HG03039 (cell line): ENCODE data around the gene HYDIN.
"Not testable (repeated sequence)": the region's sequence is repeated elsewhere in the genome, so short reads cannot be mapped to it uniquely, and the experiment has no call there.

Experiments used
- ATAC-seq: cut with Tn5 transposase; IDR thresholded peaks from one replicate; pipeline ENCODE4 v1.9.1; 2021; ENCODE audit warnings: mild to moderate bottlenecking, moderate library complexity; ENCODE audit not compliant: unreplicated experiment

Gene HYDIN

DNA sequence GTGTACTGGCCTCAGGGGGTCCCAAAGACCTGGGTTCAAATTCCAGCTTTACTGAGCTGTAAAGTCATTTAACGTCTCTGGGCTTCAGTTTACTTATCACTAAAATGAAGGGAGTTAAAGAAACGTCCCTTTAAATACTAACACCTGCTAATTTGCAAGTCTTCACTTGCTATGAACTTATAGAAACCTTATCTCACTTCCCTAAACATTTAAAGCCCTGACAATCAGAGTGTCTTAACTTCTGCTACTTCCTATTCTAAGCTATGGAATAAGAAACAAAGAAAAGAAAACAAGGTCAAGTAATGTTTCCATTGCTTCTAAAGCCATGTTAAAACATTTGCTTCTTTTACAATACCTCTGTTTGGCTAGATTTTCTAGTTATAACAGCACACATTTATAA lies 87.3 kb downstream of the HYDIN start:
- ATAC-seq = not testable (repeated sequence)

DNA sequence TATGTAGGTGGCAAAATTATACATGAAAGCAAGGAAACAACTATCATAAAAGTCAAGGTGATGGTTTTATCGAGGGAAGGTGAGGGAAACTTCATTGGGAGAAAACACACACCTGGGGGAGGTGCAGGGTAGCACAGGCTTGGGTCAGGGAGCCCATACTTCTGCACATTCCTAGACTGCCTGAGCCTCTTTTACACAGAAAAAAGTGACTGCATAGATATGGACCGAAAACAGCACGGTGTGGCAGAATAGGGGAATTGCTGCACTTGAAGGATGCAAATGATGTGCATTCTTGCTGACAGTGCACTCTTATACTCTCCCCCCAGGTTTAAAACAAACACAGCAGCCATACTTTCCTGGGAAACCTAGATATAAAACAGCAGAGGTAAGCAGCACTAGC lies 120.0 kb downstream of the HYDIN start:
- not testable (repeated sequence) for ATAC-seq

DNA sequence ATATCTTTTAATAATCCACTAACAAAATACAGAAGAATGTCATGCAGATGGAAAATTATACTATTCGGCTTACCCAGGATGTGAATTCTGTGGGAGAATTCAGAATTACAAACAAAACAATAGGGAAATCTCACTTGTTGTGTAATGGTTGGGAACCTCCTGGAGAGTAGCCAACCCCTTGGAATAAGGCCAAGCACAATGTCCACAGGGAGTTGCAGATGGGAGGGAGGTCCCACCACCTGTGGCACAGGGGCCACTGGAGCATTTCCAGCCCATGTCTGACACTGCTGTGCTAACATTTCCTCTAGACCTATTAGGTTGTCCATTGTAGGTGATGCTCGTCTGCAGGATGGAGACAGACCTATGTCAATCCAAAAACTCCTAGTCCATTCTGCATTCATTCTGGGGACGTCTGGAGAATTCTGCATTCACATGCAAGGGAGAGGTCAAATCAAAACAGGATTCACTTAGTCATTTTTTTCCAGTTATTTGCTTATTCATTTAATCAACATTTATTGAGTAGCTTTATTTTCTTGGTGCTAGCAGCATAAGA lies 120.8 kb downstream of the HYDIN start:
- ATAC-seq = not testable (repeated sequence)

DNA sequence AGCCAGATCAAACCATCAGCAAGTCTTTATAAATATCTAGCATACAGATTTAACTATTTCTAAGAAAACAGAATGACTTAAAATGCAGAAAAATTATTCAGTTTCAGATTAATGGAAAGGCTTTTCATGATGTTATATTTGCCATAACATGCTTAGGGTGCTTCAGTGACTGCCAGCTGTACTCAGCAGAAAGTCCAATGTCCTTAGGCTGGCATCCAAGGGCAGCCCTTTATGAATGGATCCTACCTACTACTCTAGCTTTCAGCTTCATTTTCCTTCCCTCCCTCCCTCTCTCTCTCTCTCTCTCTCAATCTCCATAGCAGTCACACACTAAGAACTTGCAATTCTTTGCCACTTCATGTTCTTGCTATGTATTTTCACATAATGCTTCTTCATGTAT lies 124.6 kb downstream of the HYDIN start:
- not testable (repeated sequence) for ATAC-seq

DNA sequence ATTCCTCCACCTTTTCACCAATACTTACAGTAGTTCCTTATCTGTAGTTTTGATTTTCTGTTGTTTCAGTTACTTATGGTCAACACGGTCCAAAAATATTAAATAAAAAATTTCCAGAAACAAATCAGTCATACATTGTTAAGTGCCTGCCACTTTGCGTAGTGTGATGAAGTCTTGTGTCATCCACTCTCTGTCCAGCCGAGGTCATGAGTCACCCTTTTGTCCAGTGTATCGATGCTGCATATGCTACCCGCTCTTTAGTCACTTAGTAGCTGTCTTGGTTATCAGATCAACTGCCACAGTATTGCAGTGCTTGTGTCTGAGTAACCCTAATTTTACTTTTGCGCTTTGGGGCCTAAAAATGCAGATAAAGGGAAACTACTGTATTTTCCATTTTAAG lies 146.9 kb downstream of the HYDIN start:
- ATAC-seq = not testable (repeated sequence)

DNA sequence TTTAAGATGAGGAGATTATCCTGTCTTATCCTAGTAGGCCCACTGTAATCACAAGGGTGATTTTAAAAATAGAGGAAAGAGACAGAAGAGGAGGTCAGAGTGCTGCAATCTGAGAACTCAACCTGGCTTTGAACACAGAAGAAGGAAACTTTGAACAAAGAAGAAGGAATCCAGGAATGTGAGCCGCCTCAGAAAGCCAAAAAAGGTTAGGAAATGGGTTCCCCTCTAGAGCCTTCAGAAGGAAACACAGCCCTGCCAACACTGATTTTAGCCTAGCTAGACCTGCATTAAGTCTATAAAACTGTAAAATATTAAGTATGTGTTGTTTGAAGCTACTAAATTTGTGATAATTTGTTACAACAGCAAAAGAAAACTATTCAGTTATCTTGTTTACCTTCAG lies 149.7 kb downstream of the HYDIN start:
- ATAC-seq = not testable (repeated sequence)

DNA sequence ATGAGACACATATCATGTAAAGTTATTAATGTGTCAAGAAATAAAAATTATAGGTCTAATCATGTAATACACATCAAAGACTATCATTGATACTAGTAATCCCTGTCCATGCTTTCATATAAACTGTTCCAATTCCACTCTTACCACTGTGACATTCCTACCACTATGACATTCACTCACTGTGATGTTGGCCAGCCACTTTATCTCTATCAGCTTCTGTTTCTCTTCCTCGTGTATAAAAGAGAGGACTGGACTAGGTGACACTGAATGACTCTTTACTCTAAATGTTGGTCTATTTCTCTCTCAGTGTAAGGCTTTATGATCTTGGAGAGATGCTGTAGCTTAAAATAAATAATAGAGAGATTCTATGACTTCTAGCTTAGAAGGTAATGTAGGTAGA lies 150.3 kb downstream of the HYDIN start:
- ATAC-seq = not testable (repeated sequence)

DNA sequence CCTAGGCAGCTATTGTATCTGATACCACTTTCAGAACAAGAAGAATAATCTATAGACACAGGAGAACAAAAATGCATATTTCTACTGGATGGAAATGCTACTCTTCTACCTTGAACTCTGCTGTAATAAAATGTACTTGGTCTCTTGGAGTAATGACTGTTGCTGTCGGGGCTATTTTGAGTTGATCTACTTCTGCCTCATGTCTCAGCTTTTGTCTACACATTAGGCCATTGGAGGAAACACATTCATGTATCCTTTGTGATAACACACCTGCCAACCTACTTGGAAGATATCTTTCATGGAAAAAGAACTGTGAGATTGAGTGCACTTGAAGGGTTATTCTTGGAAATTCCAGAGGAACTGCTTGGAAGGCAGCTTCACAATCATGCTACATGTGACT lies 159.9 kb downstream of the HYDIN start:
- not testable (repeated sequence) for ATAC-seq

DNA sequence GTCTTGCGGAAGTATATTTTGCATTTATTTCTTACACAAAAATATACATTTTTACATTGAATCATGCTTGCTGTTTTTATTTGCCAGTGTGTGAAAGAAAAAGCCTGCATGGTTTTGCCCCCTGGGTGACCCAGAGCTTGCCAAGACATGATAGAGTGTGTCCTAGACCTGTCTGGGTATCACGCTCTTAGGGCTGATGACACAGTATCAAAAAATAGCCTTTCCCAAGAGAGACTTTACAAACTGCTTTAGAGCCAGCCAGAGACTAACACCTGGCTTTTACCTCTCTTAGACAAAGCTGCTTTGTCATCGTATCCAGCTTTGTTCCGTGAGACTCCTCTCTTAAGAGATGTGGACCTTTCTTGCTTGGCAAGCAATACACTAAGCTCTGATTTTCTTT lies 160.7 kb downstream of the HYDIN start:
- ATAC-seq = not testable (repeated sequence)

DNA sequence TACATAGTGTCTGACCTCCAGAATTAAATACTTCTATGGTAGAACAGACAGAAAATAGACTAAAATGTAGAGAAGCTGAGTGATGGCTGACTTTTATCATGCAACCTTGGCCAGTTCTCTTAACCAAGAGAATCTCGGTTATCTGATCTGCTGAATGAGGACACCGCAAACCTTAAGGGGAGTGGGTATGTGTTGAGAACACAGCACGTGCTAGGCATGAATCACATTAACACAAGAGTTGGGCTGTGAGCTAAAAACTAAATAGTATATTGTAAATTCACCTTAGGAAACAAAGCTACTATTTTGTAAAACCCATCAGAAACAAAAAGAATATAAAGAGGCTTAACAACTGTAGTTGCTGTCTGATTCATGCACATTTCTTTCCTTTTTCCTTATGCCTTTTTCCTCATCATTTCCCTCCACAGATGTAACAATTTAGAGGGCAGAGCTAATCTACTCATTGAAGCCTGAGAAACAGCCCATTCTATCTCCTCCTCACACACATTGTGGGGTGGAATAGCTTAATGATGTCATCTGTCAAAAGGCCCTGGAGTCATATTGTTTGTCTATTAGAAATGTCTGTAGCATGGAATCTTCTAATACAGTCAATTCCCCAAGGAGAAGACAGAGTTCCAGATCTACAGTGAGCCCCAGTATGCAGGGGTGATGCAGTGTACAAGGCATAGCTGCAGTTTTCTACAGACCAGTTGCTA lies 176.5 kb downstream of the HYDIN start:
- ATAC-seq = not testable (repeated sequence)

DNA sequence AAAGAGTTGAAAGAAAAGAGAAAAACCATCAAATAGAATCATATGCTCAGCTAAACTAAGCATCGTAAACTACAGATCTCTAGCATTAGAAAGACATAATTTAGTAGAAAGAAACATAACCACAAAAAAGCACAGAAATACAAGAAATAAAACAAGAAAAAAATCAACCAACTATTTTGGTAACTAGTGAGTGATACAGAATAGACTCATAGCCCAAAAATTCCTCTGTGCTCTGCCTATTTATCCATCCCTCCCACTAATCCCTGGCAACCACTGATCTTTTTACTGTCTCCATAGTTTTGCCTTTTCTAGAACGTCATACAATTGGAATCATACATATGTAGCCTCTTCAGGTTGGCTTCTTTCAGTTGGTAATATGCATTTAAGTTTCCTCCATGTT lies 180.2 kb downstream of the HYDIN start:
- ATAC-seq = not testable (repeated sequence)

DNA sequence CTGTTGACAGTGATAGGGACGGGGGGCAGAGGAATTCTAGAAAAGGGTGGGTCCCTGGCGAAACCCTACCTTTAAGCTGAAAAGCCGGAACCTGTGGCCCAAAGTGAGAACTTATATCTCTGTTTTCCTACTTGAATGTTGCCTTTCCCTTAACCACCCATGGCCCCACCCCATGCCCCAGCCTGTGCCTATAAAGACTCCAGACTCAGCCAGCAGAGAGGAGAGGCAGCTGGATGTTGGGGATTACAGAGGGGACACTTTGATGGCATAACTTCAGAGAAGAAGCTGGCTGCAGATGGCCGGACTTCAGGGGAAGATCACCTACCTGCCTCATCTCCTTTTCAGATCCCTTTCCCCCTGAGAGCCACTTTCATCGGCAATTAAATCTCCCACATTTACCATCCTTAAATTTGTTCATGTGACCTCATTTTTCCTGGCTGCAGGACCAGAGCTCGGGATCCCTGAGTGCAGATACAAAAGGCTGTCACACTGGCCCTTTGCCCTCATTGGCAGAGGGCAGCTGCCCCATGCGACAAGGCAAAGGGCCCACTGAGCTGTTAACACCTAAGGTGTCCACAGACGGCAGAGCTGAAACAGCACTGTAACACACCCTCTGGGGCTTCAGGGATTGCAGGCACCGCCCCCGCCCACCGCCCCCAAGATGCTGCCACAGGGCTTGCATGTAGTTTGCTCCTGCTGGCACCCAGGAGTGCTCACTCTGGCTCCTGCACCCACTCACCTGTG lies 191.0 kb downstream of the HYDIN start:
- ATAC-seq = not testable (repeated sequence)

DNA sequence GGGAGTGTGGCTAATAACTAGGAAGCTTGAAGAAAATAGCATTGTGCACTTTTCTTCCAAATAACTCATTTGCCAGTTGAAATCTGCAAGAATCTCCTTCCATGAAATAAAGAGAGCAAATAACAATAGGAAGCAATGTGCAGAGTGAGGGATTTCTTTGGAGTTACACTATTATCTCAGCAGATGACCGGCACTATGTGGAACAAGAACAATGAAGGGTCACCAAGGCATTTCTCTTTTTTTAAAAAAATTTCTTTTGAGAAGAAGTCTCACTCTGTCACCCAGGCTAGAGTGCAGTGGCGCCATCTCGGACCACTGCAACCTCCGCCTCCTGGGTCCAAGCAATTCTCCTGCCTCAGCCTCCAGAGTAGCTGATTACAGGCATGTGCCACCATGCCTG lies 192.1 kb downstream of the HYDIN start:
- ATAC-seq = not testable (repeated sequence)

DNA sequence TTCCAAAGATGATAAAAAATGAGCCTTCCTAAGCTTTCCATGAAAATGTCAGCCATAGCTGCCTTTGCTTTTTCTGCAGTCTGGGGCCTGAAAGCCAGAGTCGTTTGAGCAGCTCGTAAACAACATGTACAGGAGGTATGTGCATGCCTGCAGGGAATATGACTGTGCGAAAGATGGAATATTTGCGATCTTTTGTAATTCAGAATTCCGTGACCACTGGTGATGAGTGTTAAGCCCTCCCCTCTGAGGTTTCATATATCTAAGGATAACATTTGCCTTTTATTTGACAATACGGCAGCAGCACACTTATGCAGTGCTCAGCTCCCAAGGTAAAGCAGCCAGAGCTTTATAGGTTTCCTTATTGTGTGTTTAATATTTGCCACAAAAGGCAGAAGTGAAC lies 192.5 kb downstream of the HYDIN start:
- ATAC-seq = not testable (repeated sequence)

DNA sequence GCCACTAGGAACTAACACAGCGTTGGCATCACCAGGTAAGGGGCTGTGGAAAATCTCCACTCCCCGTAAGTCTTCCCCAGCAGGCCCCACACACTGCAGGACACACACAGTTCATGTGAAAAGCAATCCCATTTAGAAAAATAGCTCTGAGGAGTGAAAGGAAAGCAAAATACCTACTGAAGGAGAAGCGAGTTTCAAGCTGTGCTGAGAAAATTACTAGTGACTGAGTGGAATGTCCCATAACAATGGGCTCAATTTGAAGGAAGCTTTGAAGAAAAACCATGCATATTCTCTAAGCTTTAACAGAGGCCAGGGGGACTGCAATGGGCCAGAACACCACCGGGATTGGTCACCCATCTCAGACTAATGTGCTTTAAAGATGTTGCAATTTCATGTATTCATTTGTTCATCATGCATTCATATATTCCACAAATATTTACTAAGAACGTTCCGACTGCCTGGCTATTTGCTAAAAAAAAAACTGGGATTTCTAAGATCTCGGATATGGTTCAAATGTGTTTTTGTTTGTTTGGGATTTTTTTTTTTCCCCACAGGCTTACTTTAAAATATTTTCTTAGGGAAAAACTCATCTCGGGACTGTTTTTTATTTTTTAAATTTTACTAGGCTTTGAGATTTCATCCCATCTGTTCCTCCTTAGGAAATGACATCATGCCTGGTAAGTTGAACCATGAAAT lies 202.3 kb downstream of the HYDIN start:
- ATAC-seq = not testable (repeated sequence)

DNA sequence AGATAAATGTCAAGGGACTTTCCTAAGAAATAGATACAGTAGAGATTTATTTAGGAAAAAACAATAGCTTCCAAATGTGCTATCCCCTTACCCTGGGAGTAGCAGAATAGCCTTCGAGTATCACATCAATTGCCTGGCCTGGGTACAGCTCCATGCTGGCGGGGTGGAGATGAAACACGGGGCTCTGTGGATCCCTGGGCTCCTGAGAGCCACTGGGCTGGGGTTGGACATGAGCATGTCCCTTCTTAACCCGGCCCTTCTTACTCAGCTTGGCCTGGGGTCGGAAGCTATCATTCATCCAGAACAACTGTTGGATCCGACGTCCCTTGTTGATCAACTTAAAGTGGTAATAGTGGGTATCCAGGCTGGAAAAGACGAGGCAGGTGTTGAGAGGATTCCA lies 203.0 kb downstream of the HYDIN start:
- ATAC-seq = not testable (repeated sequence)

DNA sequence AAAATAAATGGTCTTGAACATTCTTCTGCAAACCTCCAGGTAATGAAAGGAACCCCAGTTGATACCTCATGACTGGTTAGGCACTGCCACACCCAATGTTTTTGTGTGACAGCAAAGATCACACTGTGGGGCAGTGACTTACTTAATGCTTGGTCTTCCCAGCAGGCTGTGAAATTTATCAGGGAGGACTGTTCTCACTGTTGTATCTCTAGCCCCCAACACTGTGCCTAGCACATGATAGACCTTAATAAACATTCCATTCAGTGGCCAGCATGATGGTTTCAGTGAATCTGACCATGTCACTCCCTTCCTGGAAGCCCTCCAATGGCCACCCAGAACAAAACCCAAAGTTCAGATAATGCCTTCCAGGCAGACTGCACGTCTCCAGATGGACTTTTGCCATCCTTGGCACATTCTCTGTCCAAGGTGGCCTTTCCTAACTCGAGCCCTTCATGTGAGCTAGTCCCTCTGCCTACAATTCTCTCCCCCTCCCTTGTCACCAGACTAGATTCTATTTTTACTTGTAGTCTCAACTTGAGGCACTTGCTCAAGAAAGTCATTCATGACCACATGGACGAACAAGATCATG lies 206.6 kb downstream of the HYDIN start:
- ATAC-seq = not testable (repeated sequence)

DNA sequence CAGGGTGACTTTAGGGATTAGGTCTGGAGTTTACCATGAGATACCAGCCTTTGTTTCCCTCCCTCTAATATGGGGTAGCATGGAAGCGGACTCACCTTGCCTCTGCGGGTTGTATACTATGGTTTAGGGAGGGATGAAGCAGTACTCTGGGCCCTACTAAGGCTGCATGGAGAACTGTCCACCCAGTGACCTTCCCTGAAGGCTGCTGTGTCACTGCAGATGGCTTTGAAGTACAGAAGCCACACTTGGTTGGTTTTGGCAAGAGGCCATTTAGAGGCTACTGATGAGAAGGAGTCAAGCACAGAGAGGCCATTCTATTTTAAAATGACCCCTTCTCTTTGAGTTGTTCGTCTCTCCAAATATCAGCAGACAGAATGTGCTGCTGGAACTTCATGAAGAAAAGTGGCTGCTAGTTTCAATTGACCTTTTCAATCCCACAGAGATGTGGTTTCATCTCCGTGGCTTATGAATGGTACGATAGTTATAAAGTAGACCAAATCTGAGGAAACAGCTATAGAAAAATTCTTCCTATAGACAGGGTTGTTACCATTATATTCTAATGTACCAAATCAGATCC lies 208.5 kb downstream of the HYDIN start:
- ATAC-seq = not testable (repeated sequence)

DNA sequence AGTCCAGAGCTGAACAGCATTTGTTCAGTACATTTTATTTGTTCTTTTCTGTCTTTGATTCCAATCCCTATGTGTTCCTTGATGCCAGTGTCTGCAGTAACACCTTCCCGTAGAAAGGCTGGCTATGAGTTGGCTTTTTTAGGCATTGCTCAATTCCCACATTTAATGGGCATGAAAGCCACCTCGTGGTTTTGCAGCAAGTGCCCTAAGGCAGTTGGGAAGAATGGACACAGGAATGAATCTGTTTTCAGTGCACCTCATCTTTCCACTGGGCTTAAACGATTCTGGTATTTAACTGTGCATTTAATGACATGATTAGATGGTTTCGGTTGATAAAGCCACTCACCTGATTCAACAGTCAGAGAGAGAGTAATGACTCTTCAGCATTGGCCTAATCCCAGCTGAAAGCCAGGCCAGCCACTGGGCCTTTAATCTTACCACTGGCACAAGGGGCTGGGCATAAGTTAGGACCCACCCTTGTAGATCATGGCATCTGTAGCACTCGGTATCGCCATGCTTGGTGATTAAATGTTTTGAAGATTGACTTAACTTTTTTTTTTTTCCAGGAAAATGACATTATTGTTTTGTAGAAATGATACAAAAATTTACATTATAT lies 211.3 kb downstream of the HYDIN start:
- not testable (repeated sequence) for ATAC-seq

DNA sequence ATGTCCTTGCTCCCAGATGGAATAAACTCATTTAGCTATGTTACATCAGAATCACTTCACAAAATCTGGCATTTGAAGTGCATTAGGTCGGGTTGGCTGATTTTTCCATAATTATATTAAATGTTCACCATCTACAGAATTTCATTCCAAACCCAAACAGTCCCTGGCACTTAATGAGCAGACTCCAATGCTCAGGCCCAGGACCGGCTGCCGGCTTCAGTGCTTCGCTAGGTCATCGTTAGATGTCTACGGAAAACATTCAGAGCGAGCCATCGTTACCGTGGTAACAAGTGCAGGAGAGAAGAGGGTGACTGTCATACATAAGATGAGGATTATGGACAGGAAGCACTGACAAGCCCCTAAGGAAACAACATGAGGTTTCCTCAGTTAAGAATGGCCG lies 215.1 kb downstream of the HYDIN start:
- not testable (repeated sequence) for ATAC-seq
